GM18907 (cell line): ENCODE results near the gene NTSR1.

Experiments
- ATAC-seq: cut with Tn5 transposase; IDR thresholded peaks from one replicate; pipeline ENCODE4 v1.9.1; 2021; ENCODE audit warnings: mild to moderate bottlenecking, moderate library complexity; ENCODE audit not compliant: unreplicated experiment

NTSR1 gene

GRCh38 chr20:62692801-62693523, 15.7 kb upstream of the NTSR1 start:
- no peak for ATAC-seq

- no peak for ATAC-seq
These were observed 15.1 kb upstream of the NTSR1 start for GRCh38 chr20:62693524-62693922.

DNA sequence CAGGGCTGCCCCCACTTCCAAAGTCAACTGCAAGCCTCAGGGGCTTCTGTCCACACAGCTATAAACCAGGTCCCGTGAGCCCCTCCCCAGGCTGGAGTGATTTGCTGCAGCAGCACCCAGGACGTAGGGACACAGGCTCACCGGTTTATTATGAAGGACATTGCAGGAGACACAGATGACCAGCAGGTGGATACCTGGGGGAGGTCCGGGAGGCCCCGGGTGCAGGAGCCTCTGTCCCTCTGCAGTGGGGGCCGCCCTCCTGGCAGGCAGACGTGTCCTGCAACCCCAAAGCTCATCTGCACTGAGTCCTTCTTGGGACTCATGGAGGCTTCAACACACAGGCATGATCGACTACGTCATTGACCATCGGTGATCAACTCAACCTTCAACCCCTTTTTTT, 14.5 kb upstream of the NTSR1 start:
- ATAC-seq, result no peak

- no peak for ATAC-seq
These were observed 13.8 kb upstream of the NTSR1 start for GRCh38 chr20:62694868-62695267.

GRCh38 chr20:62695448-62696414, 12.9 kb upstream of the NTSR1 start:
- ATAC-seq, result no peak

DNA sequence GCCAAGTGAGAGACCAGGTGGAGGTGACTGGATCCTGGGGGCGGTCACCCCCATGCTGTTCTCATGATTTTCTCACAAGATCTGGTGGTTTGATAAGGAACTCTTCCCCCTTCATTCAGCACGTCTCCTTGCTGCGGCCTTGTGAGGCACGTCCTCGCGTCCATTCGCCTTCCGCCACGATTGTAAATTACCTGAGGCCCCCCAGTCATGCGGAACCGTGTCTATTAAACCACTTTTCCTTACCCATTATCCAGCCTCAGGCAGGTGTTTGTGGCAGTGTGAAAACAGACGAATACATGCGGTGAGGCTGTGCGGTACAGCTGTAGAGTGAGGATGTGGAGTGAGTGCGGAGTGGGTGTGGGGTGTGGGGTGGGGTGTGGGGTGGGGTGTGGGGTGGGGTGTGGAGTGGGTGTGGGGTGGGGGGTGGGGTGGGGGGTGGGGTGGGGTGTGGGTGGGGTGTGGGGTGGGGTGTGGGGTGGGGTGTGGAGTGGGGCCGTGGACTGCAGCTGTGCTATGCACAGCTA, 12.1 kb upstream of the NTSR1 start:
- ATAC-seq, result no peak

DNA sequence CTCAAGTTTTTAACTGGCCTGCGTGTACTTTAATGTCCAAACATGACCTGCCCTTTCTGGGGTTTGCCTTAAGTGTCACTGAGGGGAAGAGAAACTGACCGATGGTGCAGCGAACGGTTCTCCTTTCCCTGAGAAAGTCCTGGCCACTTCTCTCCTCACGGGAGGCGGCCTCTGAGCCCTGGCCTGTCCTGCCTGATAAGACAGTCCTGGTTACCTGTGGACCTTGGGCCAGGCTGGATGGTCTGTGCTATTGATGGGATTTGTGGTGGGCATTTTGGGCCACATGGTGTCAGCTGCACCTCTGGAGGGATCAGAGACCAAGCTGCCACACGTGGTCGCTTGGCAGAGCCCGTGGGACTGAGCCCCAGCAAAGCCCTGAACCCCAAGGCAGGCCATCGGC, 11.6 kb upstream of the NTSR1 start:
- no peak for ATAC-seq

- ATAC-seq, result no peak
These were observed 11.1 kb upstream of the NTSR1 start for GRCh38 chr20:62697468-62697912.

GRCh38 chr20:62698231-62698630, 10.4 kb upstream of the NTSR1 start:
- ATAC-seq, result no peak

DNA sequence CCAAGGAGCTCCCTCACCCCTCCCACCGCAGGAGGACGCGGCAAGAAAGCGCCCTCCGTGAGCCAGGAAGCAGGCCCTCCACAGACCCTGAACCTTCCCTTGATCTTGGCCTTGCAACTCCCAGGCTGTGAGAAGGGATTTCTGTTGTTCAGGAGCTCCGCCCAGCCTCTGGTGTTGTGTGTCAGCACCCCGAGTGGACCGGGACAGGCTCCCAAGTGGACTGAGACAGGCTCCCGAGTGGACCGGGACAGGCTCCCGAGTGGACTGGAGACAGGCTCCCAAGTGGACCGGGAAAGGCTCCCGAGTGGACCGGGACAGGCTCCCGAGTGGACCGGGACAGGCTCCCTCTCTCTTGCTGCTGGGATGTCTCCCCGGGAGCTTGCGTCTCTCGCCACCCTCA, 9.3 kb upstream of the NTSR1 start:
- ATAC-seq, result no peak

DNA sequence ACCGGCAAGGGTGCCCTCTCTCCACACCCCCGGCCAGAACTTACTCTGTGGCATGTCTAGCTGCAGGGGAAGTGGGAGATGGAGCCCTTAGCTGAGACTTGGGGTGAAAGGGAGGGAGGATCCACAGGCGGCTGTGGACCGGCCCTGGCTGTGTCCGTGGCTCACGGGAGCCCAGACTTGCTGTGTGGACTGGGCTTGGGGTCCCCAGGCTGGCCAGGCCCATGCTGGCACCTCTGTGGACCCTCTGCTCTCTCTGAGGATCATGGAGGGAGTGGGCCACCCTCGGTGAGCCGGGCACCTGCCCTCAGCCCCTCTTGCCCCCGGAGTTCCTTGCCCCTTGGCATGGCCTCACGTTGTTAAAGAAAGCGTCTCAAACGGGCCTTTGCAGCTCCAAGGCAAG, 8.9 kb upstream of the NTSR1 start:
- ATAC-seq, result no peak

- no peak for ATAC-seq
These were observed 8.2 kb upstream of the NTSR1 start for GRCh38 chr20:62700261-62700930.

GRCh38 chr20:62701161-62702012, 7.2 kb upstream of the NTSR1 start:
- no peak for ATAC-seq

DNA sequence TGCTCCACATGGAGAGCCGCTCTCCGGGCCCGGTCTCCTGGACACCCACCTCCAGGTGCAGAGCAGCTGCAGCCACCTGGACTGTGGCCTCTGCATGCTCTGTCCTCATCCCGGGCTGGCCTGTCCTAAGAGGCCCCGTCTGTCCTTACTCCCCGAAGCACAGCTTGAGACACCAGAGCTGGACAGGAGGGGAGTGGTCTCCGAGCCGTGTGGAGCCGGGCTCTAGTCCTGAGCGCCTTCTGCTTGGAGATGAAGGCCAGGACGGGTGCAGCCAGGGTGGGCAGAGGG, 6.7 kb upstream of the NTSR1 start:
- no peak for ATAC-seq

GRCh38 chr20:62702895-62703852, 5.5 kb upstream of the NTSR1 start:
- no peak for ATAC-seq

GRCh38 chr20:62703853-62704228, 4.8 kb upstream of the NTSR1 start:
- no peak for ATAC-seq

- ATAC-seq, result no peak
These were observed 4.2 kb upstream of the NTSR1 start for GRCh38 chr20:62704341-62704948.

DNA sequence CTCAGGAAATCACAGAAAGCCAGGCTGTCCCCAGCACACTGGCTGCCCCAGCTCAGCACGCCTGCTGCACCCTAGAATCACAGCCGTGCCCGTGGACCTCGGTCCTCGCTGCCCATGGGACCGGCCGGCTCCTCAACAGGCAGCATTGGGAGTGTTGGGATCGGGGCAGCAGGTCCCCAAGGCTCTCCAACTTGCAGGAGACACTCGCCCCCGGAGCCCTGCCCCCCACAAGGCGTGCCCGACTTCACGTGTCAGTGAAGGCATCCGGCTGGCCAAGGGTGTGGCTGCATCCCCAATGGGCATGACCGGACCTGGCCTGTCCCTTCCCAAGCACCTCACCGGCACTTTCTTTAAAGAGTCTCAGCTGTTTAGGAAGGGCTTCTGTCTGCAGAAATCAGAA, 3.0 kb upstream of the NTSR1 start:
- no peak for ATAC-seq

- ATAC-seq, result no peak
These were observed 2.3 kb upstream of the NTSR1 start for GRCh38 chr20:62706344-62706743.
